ENCODE data around the gene APOE. TPM values are rescaled to one million over a fixed set of nuclear protein-coding genes. Genes with fewer than 3 reads are reported as not detected.

The APOE gene
- total and polyA plus RNA-seq, 2 of the 13 experiments (the other 11 are each of a cell fraction or from before 2014, with no cell fraction given), result 1,328 to 1,470 TPM

- TF ChIP-seq TRIM22 (IDR thresholded peaks at IDR 0.05), result no peak
- TF ChIP-seq ZBTB40 (IDR thresholded peaks at IDR 0.05), result no peak
- TF ChIP-seq ZBTB40 (CRISPR knock-in tag; IDR thresholded peaks at IDR 0.05), result no peak
- TF ChIP-seq MAFG (CRISPR knock-in tag; IDR thresholded peaks at IDR 0.05), result no peak
- peak; percentile 94 for TF ChIP-seq MEF2D (CRISPR knock-in tag; IDR thresholded peaks at IDR 0.05)
- peak; percentile 66; the same call in 1 of the 2 replicates for TF ChIP-seq ZC3H4 (CRISPR knock-in tag; IDR thresholded peaks at IDR 0.05; ENCODE audit: borderline replicate concordance)
- peak; percentile 27; the same call in 1 of the 2 replicates for TF ChIP-seq ZNF605 (CRISPR knock-in tag; IDR thresholded peaks at IDR 0.05)
- TF ChIP-seq MIER2 (CRISPR knock-in tag; IDR thresholded peaks at IDR 0.05), result peak; percentile 76
- TF ChIP-seq PTBP1 (IDR thresholded peaks at IDR 0.05; ENCODE audit: low read depth, low read length, poor library complexity, severe bottlenecking), result no peak
- TF ChIP-seq ZNF597 (CRISPR knock-in tag; IDR thresholded peaks at IDR 0.05), result no peak
- no peak for TF ChIP-seq MZF1 (CRISPR knock-in tag; IDR thresholded peaks at IDR 0.05; ENCODE audit: borderline replicate concordance)
- peak; percentile 96 for TF ChIP-seq ZNF350 (CRISPR knock-in tag; IDR thresholded peaks at IDR 0.05; ENCODE audit: borderline replicate concordance, low read depth)
- no peak for TF ChIP-seq IKZF4 (CRISPR knock-in tag; IDR thresholded peaks at IDR 0.05; ENCODE audit: borderline replicate concordance, low read depth, not compliant biosample characterization)
- peak; percentile 86; the same call in 1 of the 2 replicates for TF ChIP-seq CHD4 (IDR thresholded peaks at IDR 0.05; ENCODE audit: borderline replicate concordance, low read length)
- peak; percentile 65; the same call in 1 of the 2 replicates for TF ChIP-seq ZXDC (CRISPR knock-in tag; IDR thresholded peaks at IDR 0.05)
- TF ChIP-seq ZFP62 (CRISPR knock-in tag; IDR thresholded peaks at IDR 0.05), result no peak
These were observed 18.7 kb downstream of the APOE start (continued) for GRCh38 chr19:44924243-44924725.

Measured in HepG2 (cell line).